Measurements from ENCODE around the gene OR2G2. TPM values are rescaled to one million over a fixed set of nuclear protein-coding genes. Genes with fewer than 3 reads are reported as not detected.

OR2G2 gene
- polyA plus RNA-seq, 4 donors, result not detected

Other genes with a start within 250 kb of the OR2G2 start
- gene NLRP3, start 172.2 kb upstream of the OR2G2 start, polyA plus RNA-seq (ENCODE audit: insufficient read length in 4 of 4), result 1 to 10 TPM in 3 of 4 donors, under 1 TPM in 1; 0.67 to 1.4 (median 1.2) TPM
- under 1 TPM in 3 of 4 donors, not detected in 1; 0.01 to 0.07 (median 0.04) TPM for gene OR2B11, start 130.3 kb upstream of the OR2G2 start, polyA plus RNA-seq (ENCODE audit: insufficient read length in 4 of 4)
- gene OR2C3, start 51.9 kb upstream of the OR2G2 start, polyA plus RNA-seq (ENCODE audit: insufficient read length in 4 of 4), result 1 to 10 TPM in 1 of 4 donors, under 1 TPM in 3; 0.66 to 1.2 (median 0.92) TPM
- gene GCSAML, start 39.2 kb upstream of the OR2G2 start, polyA plus RNA-seq (ENCODE audit: insufficient read length in 4 of 4), result under 1 TPM; 0.46 to 0.89 (median 0.64) TPM
- gene OR2G3, start 17.2 kb downstream of the OR2G2 start, polyA plus RNA-seq (ENCODE audit: insufficient read length in 4 of 4), result not detected
- not detected for gene OR13G1, start 91.4 kb downstream of the OR2G2 start, polyA plus RNA-seq (ENCODE audit: insufficient read length in 4 of 4)
- gene OR6F1, start 128.3 kb downstream of the OR2G2 start, polyA plus RNA-seq (ENCODE audit: insufficient read length in 4 of 4), result not detected
- not detected for gene OR14K1, start 150.3 kb downstream of the OR2G2 start, polyA plus RNA-seq (ENCODE audit: insufficient read length in 4 of 4)
- gene OR14A2, start 159.8 kb downstream of the OR2G2 start, polyA plus RNA-seq (ENCODE audit: insufficient read length in 4 of 4), result not detected
- gene OR1C1, start 172.2 kb downstream of the OR2G2 start, polyA plus RNA-seq (ENCODE audit: insufficient read length in 4 of 4), result under 1 TPM in 1 of 4 donors, not detected in 3; 0.17 TPM
- gene OR14A16, start 235.8 kb downstream of the OR2G2 start, polyA plus RNA-seq (ENCODE audit: insufficient read length in 4 of 4), result not detected

All from right renal pelvis (tissue), 4 donors.